ENCODE results near the gene FBXO10. TPM values are rescaled to one million over a fixed set of nuclear protein-coding genes. Genes with fewer than 3 reads are reported as not detected.
"Not testable (repeated sequence)": the region's sequence is repeated elsewhere in the genome, so short reads cannot be mapped to it uniquely, and the experiment has no call there.

Gene FBXO10
- total and polyA plus RNA-seq, 3 donors from 2014 or later, result 28.3 to 31.7 (median 28.7) TPM

DNA sequence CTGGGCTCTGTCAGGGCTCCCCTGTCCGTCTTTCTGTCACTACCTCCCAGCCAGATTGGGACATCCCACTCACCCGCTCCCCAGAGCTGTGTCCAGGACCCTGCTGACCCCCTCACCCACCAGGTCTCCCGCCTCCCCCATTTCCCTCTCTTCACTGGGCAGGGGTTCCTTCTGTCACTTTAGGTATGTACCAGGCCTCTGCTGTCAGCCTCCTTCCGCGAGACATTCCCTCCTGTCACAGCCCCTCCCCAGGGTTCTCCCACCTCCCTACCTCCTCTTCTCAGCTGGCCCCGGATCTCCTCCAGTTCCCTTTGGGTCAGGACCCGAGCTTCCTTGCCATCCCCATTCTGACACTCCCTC lies 89.9 kb downstream of the FBXO10 start:
- H3K36me3 ChIP-seq (ENCODE audit: low read depth, missing control alignments), result no peaks in the 10 kb centered on the region
- peak overlapping the region; percentile 47 to 71 for H3K27ac ChIP-seq
- TF ChIP-seq, protein P1, sequence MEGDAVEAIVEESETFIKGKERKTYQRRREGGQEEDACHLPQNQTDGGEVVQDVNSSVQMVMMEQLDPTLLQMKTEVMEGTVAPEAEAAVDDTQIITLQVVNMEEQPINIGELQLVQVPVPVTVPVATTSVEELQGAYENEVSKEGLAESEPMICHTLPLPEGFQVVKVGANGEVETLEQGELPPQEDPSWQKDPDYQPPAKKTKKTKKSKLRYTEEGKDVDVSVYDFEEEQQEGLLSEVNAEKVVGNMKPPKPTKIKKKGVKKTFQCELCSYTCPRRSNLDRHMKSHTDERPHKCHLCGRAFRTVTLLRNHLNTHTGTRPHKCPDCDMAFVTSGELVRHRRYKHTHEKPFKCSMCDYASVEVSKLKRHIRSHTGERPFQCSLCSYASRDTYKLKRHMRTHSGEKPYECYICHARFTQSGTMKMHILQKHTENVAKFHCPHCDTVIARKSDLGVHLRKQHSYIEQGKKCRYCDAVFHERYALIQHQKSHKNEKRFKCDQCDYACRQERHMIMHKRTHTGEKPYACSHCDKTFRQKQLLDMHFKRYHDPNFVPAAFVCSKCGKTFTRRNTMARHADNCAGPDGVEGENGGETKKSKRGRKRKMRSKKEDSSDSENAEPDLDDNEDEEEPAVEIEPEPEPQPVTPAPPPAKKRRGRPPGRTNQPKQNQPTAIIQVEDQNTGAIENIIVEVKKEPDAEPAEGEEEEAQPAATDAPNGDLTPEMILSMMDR (IDR thresholded peaks at IDR 0.05), result no peak
- TF ChIP-seq POLR2A (IDR thresholded peaks at IDR 0.05), result no peak
- intact Hi-C loops (cut with DNase I; ENCODE audit: low total_unique reads), result no loop called here
- H3K9me3 ChIP-seq, result no peaks in the 10 kb centered on the region
- no peaks in the 10 kb centered on the region for H3K27me3 ChIP-seq
- H3K4me3 ChIP-seq, result peak overlapping the region; percentile 75 to 79
- peaks cover 16% of the 10 kb centered on the region for H3K4me1 ChIP-seq
- no peak for DNase-seq
- 2 to 3% methylated on average over 7 of the region's 7 CpGs for WGBS, 2 donors

DNA sequence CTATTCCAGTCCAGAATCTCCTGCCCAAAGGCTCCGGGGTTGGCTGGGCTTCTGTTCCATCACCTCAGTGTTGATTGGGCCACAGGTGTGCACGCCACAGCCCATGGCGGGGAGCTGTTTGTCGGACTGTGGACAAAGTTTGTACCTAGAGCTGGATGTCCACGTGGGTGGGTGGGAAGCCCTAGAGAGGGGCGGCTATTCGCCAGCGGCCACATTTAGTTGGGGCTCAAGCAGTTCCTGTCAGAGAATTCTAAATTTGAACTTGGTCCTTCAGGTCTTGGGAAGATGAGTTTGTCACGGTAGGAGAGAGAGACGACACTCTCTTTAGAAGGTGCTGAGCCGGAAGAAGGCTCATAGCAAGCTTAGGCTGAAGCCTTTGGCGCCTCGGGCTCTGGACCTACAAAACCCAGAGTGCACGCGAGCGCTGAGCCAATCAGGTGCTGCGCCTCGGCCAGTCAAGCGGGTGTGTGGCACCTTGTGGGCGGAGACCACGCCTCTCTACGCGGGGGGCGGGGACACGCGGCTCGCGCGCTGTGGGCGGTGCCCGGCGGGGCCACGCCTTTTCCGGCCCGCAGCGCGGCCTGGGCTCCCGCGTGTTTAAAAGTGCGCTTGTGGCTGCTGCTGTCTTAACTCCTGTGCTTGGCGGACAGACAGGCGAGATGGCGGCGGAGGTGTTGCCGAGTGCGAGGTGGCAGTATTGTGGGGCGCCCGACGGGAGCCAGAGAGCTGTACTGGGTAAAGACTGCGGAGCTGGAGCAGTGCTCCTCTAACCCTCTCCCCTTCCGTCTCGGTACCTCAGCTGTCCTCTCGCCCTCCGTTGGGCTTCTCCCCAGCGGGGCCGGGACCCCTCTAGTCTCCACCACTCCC lies 90.6 kb downstream of the FBXO10 start, which contains the start of gene POLR1E:
Gene POLR1E (plus strand): TSS at position 560 of the 867 bp plus-strand sequence. CDS start 100 bp downstream, at position 660.
- WGBS, 2 donors, result 1 to 4% methylated on average over 22 to 53 of the region's 56 CpGs
- H3K4me3 ChIP-seq, result peak within 1 kb of the TSS; percentile 75 to 79
- H3K9me3 ChIP-seq, result no peaks in the 10 kb centered on the region
- intact Hi-C loops (cut with DNase I; ENCODE audit: low total_unique reads), result no loop called here
- peak; percentile 98 for DNase-seq
- peaks cover 16% of the 10 kb centered on the region for H3K4me1 ChIP-seq
- H3K27ac ChIP-seq, result peak within 1 kb of the TSS; percentile 47 to 71
- no peaks in the 10 kb centered on the region for H3K36me3 ChIP-seq (ENCODE audit: low read depth, missing control alignments)
- H3K27me3 ChIP-seq, result no peaks in the 10 kb centered on the region
- no peak for TF ChIP-seq POLR2A (IDR thresholded peaks at IDR 0.05)
- TF ChIP-seq, protein P1 (IDR thresholded peaks at IDR 0.05), result no peak

DNA sequence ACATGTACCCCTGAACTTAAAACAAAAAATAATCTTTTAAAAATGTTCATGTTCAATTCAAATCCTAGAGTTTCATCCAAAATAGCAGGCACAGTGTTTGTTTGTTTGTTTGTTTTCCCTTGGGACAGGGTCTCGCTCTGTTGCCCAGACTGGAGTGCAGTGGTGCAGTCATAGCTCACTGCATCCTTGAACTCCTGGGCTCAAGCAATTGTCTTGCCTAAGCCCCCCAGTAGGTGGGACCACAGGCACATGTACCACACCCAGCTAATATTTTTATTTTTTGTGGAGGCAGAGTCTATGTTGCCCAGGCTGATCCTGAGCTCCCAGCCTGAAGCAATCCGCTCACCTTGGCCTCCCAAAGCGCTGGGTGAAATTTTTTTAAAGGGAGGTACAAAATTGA lies 95.4 kb downstream of the FBXO10 start:
- H3K27ac ChIP-seq, result no peak overlapping the region
- H3K9me3 ChIP-seq, result no peaks in the 10 kb centered on the region
- no peaks in the 10 kb centered on the region for H3K4me1 ChIP-seq
- intact Hi-C loops (cut with DNase I; ENCODE audit: low total_unique reads), result no loop called here
- H3K27me3 ChIP-seq, result no peaks in the 10 kb centered on the region
- DNase-seq, result no peak
- no peaks in the 10 kb centered on the region for H3K36me3 ChIP-seq (ENCODE audit: low read depth, missing control alignments)
- WGBS, 2 donors, result 91 to 93% methylated on average over 3 of the region's 3 CpGs
- TF ChIP-seq, protein P1 (IDR thresholded peaks at IDR 0.05), result no peak
- no peak overlapping the region for H3K4me3 ChIP-seq

DNA sequence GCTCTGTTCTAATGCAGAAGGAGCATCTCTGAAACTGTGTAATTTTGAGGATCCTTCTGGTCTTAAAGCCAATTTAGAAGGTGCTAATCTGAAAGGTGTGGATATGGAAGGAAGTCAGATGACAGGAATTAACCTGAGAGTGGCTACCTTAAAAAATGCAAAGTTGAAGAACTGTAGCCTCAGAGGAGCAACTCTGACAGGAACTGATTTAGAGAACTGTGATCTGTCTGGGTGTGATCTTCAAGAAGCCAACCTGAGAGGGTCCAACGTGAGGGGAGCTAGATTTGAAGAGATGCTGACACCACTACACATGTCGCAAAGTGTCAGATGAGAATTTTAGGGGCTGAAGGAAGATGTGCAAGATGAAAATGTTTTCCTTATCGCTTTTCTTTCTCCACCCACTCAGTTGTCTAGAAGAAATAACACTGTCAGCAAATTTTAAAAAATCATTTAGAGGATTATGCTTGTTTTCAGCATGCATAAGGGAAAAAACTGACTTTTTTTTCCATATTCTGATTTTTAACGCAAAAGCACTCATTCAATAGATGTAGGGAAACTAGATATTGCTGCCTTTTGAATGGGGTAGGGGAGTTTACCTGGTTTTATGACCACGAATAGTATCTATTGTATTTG lies 98.1 kb downstream of the FBXO10 start:
- H3K9me3 ChIP-seq; DNase-seq; H3K27ac ChIP-seq; H3K27me3 ChIP-seq; H3K36me3 ChIP-seq (ENCODE audit: low read depth, missing control alignments); H3K4me1 ChIP-seq; H3K4me3 ChIP-seq; intact Hi-C loops (cut with DNase I; ENCODE audit: low total_unique reads): not testable (repeated sequence)
- WGBS, 2 donors, result 68 to 72% methylated on average over 5 of the region's 5 CpGs

DNA sequence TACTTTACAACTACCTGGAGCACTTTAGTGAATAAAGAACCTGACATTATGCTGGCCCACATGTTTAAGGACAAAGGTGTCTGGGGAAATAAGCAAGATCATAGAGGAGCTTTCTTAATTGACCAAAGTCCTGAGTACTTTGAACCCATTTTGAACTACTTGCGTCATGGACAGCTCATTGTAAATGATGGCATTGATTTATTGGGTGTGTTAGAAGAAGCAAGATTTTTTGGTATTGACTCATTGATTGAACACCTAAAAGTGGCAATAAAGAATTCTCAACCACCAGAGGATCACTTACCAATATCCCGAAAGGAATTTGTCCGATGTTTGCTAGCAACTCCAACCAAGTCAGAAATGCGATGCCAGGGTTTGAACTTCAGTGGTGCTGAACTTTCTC lies 98.7 kb downstream of the FBXO10 start:
- H3K27me3 ChIP-seq, result not testable (repeated sequence)
- 89% methylated on average over 4 of the region's 4 CpGs for WGBS, 2 donors

More for the DNA sequence above, 98.7 kb downstream of the FBXO10 start:
- H3K27ac ChIP-seq; H3K9me3 ChIP-seq; DNase-seq; H3K4me3 ChIP-seq; H3K4me1 ChIP-seq; intact Hi-C loops (cut with DNase I; ENCODE audit: low total_unique reads); H3K36me3 ChIP-seq (ENCODE audit: low read depth, missing control alignments): not testable (repeated sequence)

Measured in testis (tissue), 3 donors.